Right lobe of liver (tissue), 6 donors: Measurements from ENCODE around the gene SOHLH2. TPM values are rescaled to one million over a fixed set of nuclear protein-coding genes. Genes with fewer than 3 reads are reported as not detected.
A peak's percentile ranks its signal among the peaks of the same experiment; 100 is the strongest.

ENCODE experiments used
- ATAC-seq, 4 donors: fragments of 200-7000 bp; cut with Tn5 transposase; one replicate each; pipeline ENCODE4 v1.9.1; 2020; ENCODE audit warnings: mild to moderate bottlenecking in 4 of 4, moderate library complexity in 4 of 4
- DNase-seq, 3 donors: peaks; one replicate each; pipeline ENCODE4 v3.0.0-alpha.2; 2020
- H3K27ac ChIP-seq, 3 donors: fragments of 200-600 bp; one replicate each; pipeline ENCODE4 v1.8.0; 2022
- H3K27me3 ChIP-seq, 2 donors: fragments of 200-600 bp; one replicate each; pipeline ENCODE4 v1.8.0; 2022
- H3K36me3 ChIP-seq, 4 donors: fragments of 200-600 bp; sonication (generic) in 1 of 4; one replicate each; pipeline versions ENCODE4 v1.5.1 to v1.8.0; 2017 to 2022; ENCODE audit warnings: control low read depth in 1 of 4
- H3K4me1 ChIP-seq, 4 donors: fragments of 200-600 bp; sonication (generic) in 1 of 4; one replicate each; pipeline versions ENCODE4 v1.5.1 to v1.8.0; 2017 to 2022; ENCODE audit warnings: control low read depth in 1 of 4
- H3K4me3 ChIP-seq, 3 donors: fragments of 200-600 bp; one replicate each; pipeline ENCODE4 v1.8.0; 2022
- H3K9me3 ChIP-seq, 4 donors: fragments of 200-600 bp; sonication (generic) in 1 of 4; one replicate each; pipeline versions ENCODE4 v1.5.1 to v1.8.0; 2017 to 2022; ENCODE audit warnings: control low read depth in 1 of 4
- CTCF ChIP-seq, 4 donors: fragments of 200-600 bp in 3 of 4; fragments of 450-650 bp in 1 of 4; IDR thresholded peaks; one replicate each; pipeline versions ENCODE4 v1.5.1 to v1.8.0; 2016 to 2022; ENCODE audit warnings: antibody characterized with exemption in 4 of 4, mild to moderate bottlenecking in 2 of 4
- POLR2A ChIP-seq: fragments of 450-650 bp; IDR thresholded peaks from one replicate; pipeline ENCODE4 v1.6.1; 2017; ENCODE audit warnings: antibody characterized with exemption, mild to moderate bottlenecking
- WGBS: methylation state at CpG from one replicate; pipeline ENCODE4 v1.1.6; 2018; ENCODE audit warnings: low coverage, low lambda C conversion rate; ENCODE audit not compliant: insufficient coverage; ENCODE audit errors: missing lambda C conversion rate; 5-methylcytosine and 5-hydroxymethylcytosine counted together
- intact Hi-C, 2 donors: fragments of 100-400 bp; cut with DNase I; formaldehyde crosslinking; loops; one replicate each; pipeline versions ENCODE4 v1.11.2 to v1.14.1; 2022
- total RNA-seq, 6 experiments: library from RNA; depleted of rRNA in 2 of 6; stranded (reverse); fragments of >200 nt in 2 of 6; fragmentation: NEBNext Ultra II Directional in 3 of 6; extraction: Animal tissue kit (Norgen Biotek cat#: 25700) in 3 of 6; gene quantifications; one replicate each; pipeline versions ENCODE4 v1.1.0 to v1.2.4, GENCODE V29; 2016 to 2023
- donor health status: DM: no; HTN: yes; CAD: no.
- donor health status: DM: no; HTN: no; CAD: no.
- donor health status: DM: no; HTN: no; CAD: no.
- donor health status: DM: no; HTN: yes; CAD: no.
- donor health status: DM: no; HTN: yes; CAD: no.

SOHLH2 gene
- total RNA-seq, 6 experiments from 2014 or later: not detected

GRCh38 chr13:36244073-36244472 is 29.7 kb upstream of the SOHLH2 start:
- 45% methylated on average over 2 of the region's 2 CpGs for WGBS
- TF ChIP-seq POLR2A (no peak), CTCF (IDR thresholded peaks at IDR 0.05) (no peak)
- H3K4me3 ChIP-seq: no peak overlapping the region
- H3K27me3 ChIP-seq: no peaks in the 10 kb centered on the region
- DNase-seq: no peak
- H3K9me3 ChIP-seq: no peaks in the 10 kb centered on the region
- no peak overlapping the region for H3K27ac ChIP-seq
- no peaks in the 10 kb centered on the region for H3K36me3 ChIP-seq
- intact Hi-C loops: no loop called here
- no peaks in the 10 kb centered on the region for H3K4me1 ChIP-seq
- ATAC-seq: no peak

GRCh38 chr13:36242761-36243160 is 28.4 kb upstream of the SOHLH2 start:
- intact Hi-C loops: no loop called here
- H3K9me3 ChIP-seq: no peaks in the 10 kb centered on the region
- no peaks in the 10 kb centered on the region for H3K36me3 ChIP-seq
- TF ChIP-seq CTCF (IDR thresholded peaks at IDR 0.05): no peak
- no peak for TF ChIP-seq POLR2A
- H3K4me3 ChIP-seq: no peak overlapping the region
- H3K27me3 ChIP-seq: no peaks in the 10 kb centered on the region
- 58% methylated on average over 2 of the region's 2 CpGs for WGBS
- H3K4me1 ChIP-seq: no peaks in the 10 kb centered on the region
- H3K27ac ChIP-seq: no peak overlapping the region
- ATAC-seq: peak in 1 of 4 donors; percentile 33
- no peak for DNase-seq

GRCh38 chr13:36231236-36231635 is 16.9 kb upstream of the SOHLH2 start:
- Histone ChIP-seq H3K27me3 (no peaks in the 10 kb centered on the region), H3K4me1 (no peaks in the 10 kb centered on the region), H3K9me3 (no peaks in the 10 kb centered on the region), H3K27ac (no peak overlapping the region), H3K36me3 (no peaks in the 10 kb centered on the region), H3K4me3 (no peak overlapping the region)
- intact Hi-C loops: no loop called here
- 57% methylated on average over 3 of the region's 3 CpGs for WGBS
- DNase-seq: no peak
- TF ChIP-seq CTCF (IDR thresholded peaks at IDR 0.05) (no peak), POLR2A (no peak)
- ATAC-seq: no peak

- WGBS: 38% methylated on average over 1 of the region's 1 CpG
- no peaks in the 10 kb centered on the region for H3K4me1 ChIP-seq
- intact Hi-C loops: no loop called here
- no peak overlapping the region for H3K27ac ChIP-seq
- no peak overlapping the region for H3K4me3 ChIP-seq
- no peak for ATAC-seq
- peaks cover 0 to 4% (median 0%) of the 10 kb centered on the region in 4 donors for H3K9me3 ChIP-seq
- no peaks in the 10 kb centered on the region for H3K27me3 ChIP-seq
- no peak for TF ChIP-seq CTCF (IDR thresholded peaks at IDR 0.05)
- no peak for TF ChIP-seq POLR2A
- DNase-seq: no peak
- H3K36me3 ChIP-seq: no peaks in the 10 kb centered on the region
Observed at GRCh38 chr13:36224730-36225129, 10.4 kb upstream of the SOHLH2 start.

GRCh38 chr13:36219883-36220282 is 5.5 kb upstream of the SOHLH2 start:
- Histone ChIP-seq H3K4me1 (no peaks in the 10 kb centered on the region), H3K27ac (no peak overlapping the region), H3K4me3 (no peak overlapping the region), H3K36me3 (no peaks in the 10 kb centered on the region), H3K9me3 (peaks cover 0 to 4% (median 0%) of the 10 kb centered on the region in 4 donors), H3K27me3 (no peaks in the 10 kb centered on the region)
- TF ChIP-seq POLR2A (no peak), CTCF (IDR thresholded peaks at IDR 0.05) (no peak)
- intact Hi-C loops: no loop called here
- ATAC-seq (no peak), DNase-seq (no peak)
